ENCODE results near the gene APELA. TPM values are rescaled to one million over a fixed set of nuclear protein-coding genes. Genes with fewer than 3 reads are reported as not detected.

Gene APELA
- total and polyA plus RNA-seq, 2 donors (not counting 1 experiment from before 2014, with no cell fraction given): not detected

- no peaks in the 10 kb centered on the region for H3K4me1 ChIP-seq (ENCODE audit: control insufficient read depth in 2 of 2, insufficient read depth in 2 of 2, low read length in 2 of 2)
- Mint-ChIP-seq H3K4me1 (no peaks in the 10 kb centered on the region), H3K9me3 (ENCODE audit: insufficient read depth) (no peaks in the 10 kb centered on the region), H3K4me3 (no peak overlapping the region), H3K27ac (no peak overlapping the region), H3K27me3 (peaks cover 35% of the 10 kb centered on the region)
- H3K9ac ChIP-seq (ENCODE audit: low read length): no peak overlapping the region
- peaks cover 0 to 3% (median 0%) of the 10 kb centered on the region in 3 donors for H3K9me3 ChIP-seq (ENCODE audit: control extremely low read depth in 1 of 3, control insufficient read depth in 2 of 3, insufficient read depth in 1 of 3, low read length in 2 of 3)
- POLR2A ChIA-PET: no interaction called here
- H3K4me3 ChIP-seq (ENCODE audit: control extremely low read depth in 1 of 5, extremely low read depth in 1 of 5, insufficient read depth in 1 of 5, low read depth in 2 of 5, low read length in 4 of 5): no peak overlapping the region
- ATAC-seq (ENCODE audit: low read depth): no peak
- H3K27ac ChIP-seq (ENCODE audit: low read length in 2 of 2): no peak overlapping the region
- peaks cover 0 to 3% (median 1%) of the 10 kb centered on the region in 4 experiments for H3K27me3 ChIP-seq (replicated peaks in 1 of 4; ENCODE audit: control extremely low read depth in 1 of 4, control insufficient read depth in 3 of 4, insufficient read depth in 4 of 4, low read length in 3 of 4)
- H3K4me2 ChIP-seq (replicated peaks; ENCODE audit: low read depth, low read length, poor library complexity, severe bottlenecking): no peak overlapping the region
- CTCF ChIA-PET: no interaction called here
- H3K36me3 ChIP-seq (replicated peaks in 1 of 2; ENCODE audit: control extremely low read depth in 1 of 2, control insufficient read depth in 1 of 2, extremely low read depth in 1 of 2, insufficient read depth in 2 of 2, low read length in 1 of 2): no peaks in the 10 kb centered on the region
- intact Hi-C loops (cut with micrococcal nuclease): no loop called here
- no peak overlapping the region for H2AFZ ChIP-seq (ENCODE audit: insufficient read depth, low read depth, low read length, poor library complexity, severe bottlenecking)
- TF ChIP-seq EZH2 (IDR thresholded peaks at IDR 0.05; ENCODE audit: borderline replicate concordance, insufficient read depth, low read depth, low read length, poor library complexity, severe bottlenecking) (no peak), CTCF (IDR thresholded peaks at IDR 0.05) (no peak)
- no peaks in the 10 kb centered on the region for H4K20me1 ChIP-seq (ENCODE audit: control insufficient read depth, insufficient read depth, low read length, poor library complexity, severe bottlenecking)
- H3K79me2 ChIP-seq (ENCODE audit: control insufficient read depth, insufficient read depth, low read length): no peaks in the 10 kb centered on the region
- no peak for DNase-seq
Observed at GRCh38 chr4:164937576-164938270, 60.7 kb downstream of the APELA start.

- H4K20me1 ChIP-seq (ENCODE audit: control insufficient read depth, insufficient read depth, low read length, poor library complexity, severe bottlenecking): no peaks in the 10 kb centered on the region
- CTCF ChIA-PET: no interaction called here
- H3K79me2 ChIP-seq (ENCODE audit: control insufficient read depth, insufficient read depth, low read length): no peaks in the 10 kb centered on the region
- no peak overlapping the region for H2AFZ ChIP-seq (ENCODE audit: insufficient read depth, low read depth, low read length, poor library complexity, severe bottlenecking)
- H3K9ac ChIP-seq (ENCODE audit: low read length): no peak overlapping the region
- intact Hi-C loops (cut with micrococcal nuclease): no loop called here
- no peaks in the 10 kb centered on the region for H3K36me3 ChIP-seq (replicated peaks in 1 of 2; ENCODE audit: control extremely low read depth in 1 of 2, control insufficient read depth in 1 of 2, extremely low read depth in 1 of 2, insufficient read depth in 2 of 2, low read length in 1 of 2)
- no peaks in the 10 kb centered on the region for H3K4me1 Mint-ChIP-seq
- H3K4me2 ChIP-seq (replicated peaks; ENCODE audit: low read depth, low read length, poor library complexity, severe bottlenecking): no peak overlapping the region
- peaks cover 0 to 8% (median 0%) of the 10 kb centered on the region in 3 donors for H3K9me3 ChIP-seq (ENCODE audit: control extremely low read depth in 1 of 3, control insufficient read depth in 2 of 3, insufficient read depth in 1 of 3, low read length in 2 of 3)
- no peaks in the 10 kb centered on the region for H3K4me1 ChIP-seq (ENCODE audit: control insufficient read depth in 2 of 2, insufficient read depth in 2 of 2, low read length in 2 of 2)
- 94% methylated on average over 8 of the region's 9 CpGs for WGBS (ENCODE audit: insufficient coverage)
- no peak for ATAC-seq (ENCODE audit: low read depth)
- H3K4me3 Mint-ChIP-seq: no peak overlapping the region
- H3K27me3 Mint-ChIP-seq: peaks cover 40% of the 10 kb centered on the region
- H3K27me3 ChIP-seq (replicated peaks in 1 of 4; ENCODE audit: control extremely low read depth in 1 of 4, control insufficient read depth in 3 of 4, insufficient read depth in 4 of 4, low read length in 3 of 4): peaks cover 0 to 9% (median 1%) of the 10 kb centered on the region in 4 experiments
- POLR2A ChIA-PET: no interaction called here
- H3K27ac ChIP-seq (ENCODE audit: low read length in 2 of 2): no peak overlapping the region
- no peaks in the 10 kb centered on the region for H3K9me3 Mint-ChIP-seq (ENCODE audit: insufficient read depth)
- no peak overlapping the region for H3K4me3 ChIP-seq (ENCODE audit: control extremely low read depth in 1 of 5, extremely low read depth in 1 of 5, insufficient read depth in 1 of 5, low read depth in 2 of 5, low read length in 4 of 5)
- no peak for DNase-seq
- TF ChIP-seq CTCF (IDR thresholded peaks at IDR 0.05) (no peak), EZH2 (IDR thresholded peaks at IDR 0.05; ENCODE audit: borderline replicate concordance, insufficient read depth, low read depth, low read length, poor library complexity, severe bottlenecking) (no peak)
- no peak overlapping the region for H3K27ac Mint-ChIP-seq
Observed at GRCh38 chr4:164943192-164943591, 66.2 kb downstream of the APELA start.
